RWPE1 (cell line): ENCODE measurements around the gene PRKACG.
A peak's percentile ranks its signal among the peaks of the same experiment; 100 is the strongest.

ENCODE experiments used
- CTCF ChIA-PET: fragments of 350-600 bp; sonication (Branson Sonifier 250); formaldehyde crosslinking; extraction: SDS; loops from one replicate; lab custom pipeline; 2021; lab: Yijun Ruan, JAX
- POLR2A ChIA-PET: fragments of 400-600 bp; formaldehyde crosslinking; extraction: SDS; loops from one replicate; lab custom pipeline; 2020; ENCODE audit warnings: antibody characterized with exemption; ENCODE audit not compliant: low non-redundant PET; lab: Yijun Ruan, JAX
- DNase-seq: peaks from one replicate; pipeline ENCODE4 v3.0.0; 2012; ENCODE audit warnings: low spot score
- H3K27ac ChIP-seq: fragments of 450-650 bp; 2 replicates; pipeline ENCODE4 v1.5.1; 2017
- TF ChIP-seq, protein P1 (sequence below): fragments of 450-650 bp; conservative IDR thresholded peaks from 2 replicates; pipeline ENCODE4 v1.5.1; 2017; ENCODE audit warnings: low read depth, mild to moderate bottlenecking

Gene PRKACG

GRCh38 chr9:69036799-69037198 lies 22.9 kb upstream of the PRKACG start:
- H3K27ac ChIP-seq: peak overlapping the region; percentile 75; the same call in 1 of the 2 replicates
- DNase-seq: no peak
- ChIA-PET CTCF (no interaction called here), POLR2A (no interaction called here)
- TF ChIP-seq, protein P1, sequence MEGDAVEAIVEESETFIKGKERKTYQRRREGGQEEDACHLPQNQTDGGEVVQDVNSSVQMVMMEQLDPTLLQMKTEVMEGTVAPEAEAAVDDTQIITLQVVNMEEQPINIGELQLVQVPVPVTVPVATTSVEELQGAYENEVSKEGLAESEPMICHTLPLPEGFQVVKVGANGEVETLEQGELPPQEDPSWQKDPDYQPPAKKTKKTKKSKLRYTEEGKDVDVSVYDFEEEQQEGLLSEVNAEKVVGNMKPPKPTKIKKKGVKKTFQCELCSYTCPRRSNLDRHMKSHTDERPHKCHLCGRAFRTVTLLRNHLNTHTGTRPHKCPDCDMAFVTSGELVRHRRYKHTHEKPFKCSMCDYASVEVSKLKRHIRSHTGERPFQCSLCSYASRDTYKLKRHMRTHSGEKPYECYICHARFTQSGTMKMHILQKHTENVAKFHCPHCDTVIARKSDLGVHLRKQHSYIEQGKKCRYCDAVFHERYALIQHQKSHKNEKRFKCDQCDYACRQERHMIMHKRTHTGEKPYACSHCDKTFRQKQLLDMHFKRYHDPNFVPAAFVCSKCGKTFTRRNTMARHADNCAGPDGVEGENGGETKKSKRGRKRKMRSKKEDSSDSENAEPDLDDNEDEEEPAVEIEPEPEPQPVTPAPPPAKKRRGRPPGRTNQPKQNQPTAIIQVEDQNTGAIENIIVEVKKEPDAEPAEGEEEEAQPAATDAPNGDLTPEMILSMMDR: no peak

DNA sequence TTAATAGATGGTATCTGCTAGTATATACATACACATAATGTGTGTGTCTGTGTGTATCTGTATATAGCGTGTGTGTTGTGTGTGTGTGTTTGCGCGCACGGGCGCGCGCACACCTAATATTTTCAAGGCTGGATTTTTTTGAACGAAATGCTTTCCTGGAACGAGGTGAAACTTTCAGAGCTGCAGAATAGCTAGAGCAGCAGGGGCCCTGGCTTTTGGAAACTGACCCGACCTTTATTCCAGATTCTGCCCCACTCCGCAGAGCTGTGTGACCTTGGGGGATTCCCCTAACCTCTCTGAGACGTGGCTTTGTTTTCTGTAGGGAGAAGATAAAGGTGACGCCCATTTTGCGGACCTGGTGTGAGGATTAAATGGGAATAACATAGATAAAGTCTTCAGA lies 22.4 kb upstream of the PRKACG start:
- POLR2A ChIA-PET: interaction anchor here (0.8 to 1.0 kb wide), 2 partner anchors 86 to 1546 kb away, joined by 3 read pairs; no protein-coding TSS in a partner anchor
- CTCF ChIA-PET: interaction anchor here (0.7 to 1.4 kb wide), 2 partner anchors 154 to 525 kb away, joined by 3 to 8 read pairs; no protein-coding TSS in a partner anchor
- H3K27ac ChIP-seq: peak overlapping the region; percentile 75
- DNase-seq: peak; percentile 44
- TF ChIP-seq, protein P1: no peak

DNA sequence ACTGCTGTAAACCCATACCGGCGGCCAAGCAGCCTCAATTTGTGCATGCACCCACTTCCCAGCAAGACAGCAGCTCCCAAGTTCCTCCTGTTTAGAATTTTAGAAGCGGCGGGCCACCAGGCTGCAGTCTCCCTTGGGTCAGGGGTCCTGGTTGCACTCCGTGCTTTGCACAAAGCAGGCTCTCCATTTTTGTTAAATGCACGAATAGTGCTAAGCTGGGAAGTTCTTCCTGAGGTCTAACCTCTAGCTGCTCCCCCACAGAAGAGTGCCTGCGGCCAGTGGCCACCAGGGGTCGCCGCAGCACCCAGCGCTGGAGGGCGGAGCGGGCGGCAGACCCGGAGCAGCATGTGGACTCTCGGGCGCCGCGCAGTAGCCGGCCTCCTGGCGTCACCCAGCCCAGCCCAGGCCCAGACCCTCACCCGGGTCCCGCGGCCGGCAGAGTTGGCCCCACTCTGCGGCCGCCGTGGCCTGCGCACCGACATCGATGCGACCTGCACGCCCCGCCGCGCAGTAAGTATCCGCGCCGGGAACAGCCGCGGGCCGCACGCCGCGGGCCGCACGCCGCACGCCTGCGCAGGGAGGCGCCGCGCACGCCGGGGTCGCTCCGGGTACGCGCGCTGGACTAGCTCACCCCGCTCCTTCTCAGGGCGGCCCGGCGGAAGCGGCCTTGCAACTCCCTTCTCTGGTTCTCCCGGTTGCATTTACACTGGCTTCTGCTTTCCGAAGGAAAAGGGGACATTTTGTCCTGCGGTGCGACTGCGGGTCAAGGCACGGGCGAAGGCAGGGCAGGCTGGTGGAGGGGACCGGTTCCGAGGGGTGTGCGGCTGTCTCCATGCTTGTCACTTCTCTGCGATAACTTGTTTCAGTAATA lies 21.8 kb upstream of the PRKACG start, which contains the start of gene FXN:
Gene FXN (plus strand): TSS at position 315 of the 871 bp plus-strand sequence. CDS start 31 bp downstream, at position 346.
- ChIA-PET CTCF (interaction anchor here (0.6 to 1.4 kb wide), 12 partner anchors 11 to 525 kb away, joined by 3 to 8 read pairs (median 3); no protein-coding TSS in a partner anchor), POLR2A (interaction anchor here (0.6 to 1.0 kb wide), 5 partner anchors 56 to 1546 kb away, joined by 3 to 4 read pairs (median 3); no protein-coding TSS in a partner anchor)
- H3K27ac ChIP-seq: peak within 1 kb of the TSS; percentile 75
- DNase-seq: peak; percentile 91
- TF ChIP-seq, protein P1: peak; percentile 95

DNA sequence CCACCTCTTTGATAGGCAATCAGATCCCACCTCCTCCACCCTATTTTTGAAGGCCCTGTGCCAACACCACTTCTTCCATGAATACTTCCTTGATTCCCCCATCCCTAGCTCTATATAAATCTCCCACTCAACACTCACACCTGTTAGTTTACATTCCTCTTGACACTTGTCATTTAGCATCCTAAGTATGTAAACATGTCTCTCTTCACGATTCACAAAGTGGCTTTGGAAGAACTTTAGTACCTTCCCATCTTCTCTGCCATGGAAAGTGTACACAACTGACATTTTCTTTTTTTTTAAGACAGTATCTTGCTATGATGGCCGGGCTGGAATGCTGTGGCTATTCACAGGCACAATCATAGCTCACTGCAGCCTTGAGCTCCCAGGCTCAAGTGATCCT lies 20.2 kb upstream of the PRKACG start:
- TF ChIP-seq, protein P1: no peak
- H3K27ac ChIP-seq: no peak overlapping the region
- ChIA-PET CTCF (no interaction called here), POLR2A (no interaction called here)
- no peak for DNase-seq

DNA sequence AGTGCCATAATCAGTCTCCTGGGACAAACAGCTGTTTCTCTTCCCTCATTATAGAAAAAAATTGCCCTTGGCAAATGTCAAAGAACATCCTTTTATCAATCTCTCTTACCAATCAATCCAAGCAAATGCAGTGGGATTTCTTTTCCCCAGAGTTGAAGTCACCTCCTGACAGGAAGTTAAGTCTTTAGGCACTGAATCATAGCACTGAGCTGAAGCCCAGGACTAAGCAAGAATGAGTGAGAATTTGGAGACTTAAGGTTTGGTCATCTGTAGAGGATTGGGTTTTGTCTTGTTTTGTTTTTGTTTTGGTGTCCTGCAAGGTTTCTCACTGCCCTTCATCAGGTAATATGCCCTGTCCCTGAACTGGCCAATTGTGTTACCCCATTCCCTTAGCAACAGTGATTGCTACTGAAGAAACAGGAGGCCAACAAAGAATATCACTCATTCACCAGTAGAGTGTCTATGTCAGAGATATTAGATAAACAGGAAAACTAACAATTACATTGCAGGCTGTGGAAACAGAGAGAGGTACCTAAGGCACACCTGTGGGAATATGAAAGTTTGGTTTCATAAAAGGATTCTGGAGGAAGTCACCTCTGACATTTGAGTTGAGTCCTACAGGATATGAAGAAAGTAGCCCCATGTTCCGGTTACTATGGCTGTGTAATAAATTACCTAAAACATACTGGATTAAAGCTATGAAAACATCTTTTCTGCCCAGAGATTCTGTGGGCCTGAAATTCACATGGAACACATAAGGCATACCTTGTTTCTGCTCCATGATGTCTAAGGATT lies 17.1 kb upstream of the PRKACG start:
- CTCF ChIA-PET: no interaction called here
- POLR2A ChIA-PET: no interaction called here
- no peak for DNase-seq
- TF ChIP-seq, protein P1: no peak
- no peak overlapping the region for H3K27ac ChIP-seq

DNA sequence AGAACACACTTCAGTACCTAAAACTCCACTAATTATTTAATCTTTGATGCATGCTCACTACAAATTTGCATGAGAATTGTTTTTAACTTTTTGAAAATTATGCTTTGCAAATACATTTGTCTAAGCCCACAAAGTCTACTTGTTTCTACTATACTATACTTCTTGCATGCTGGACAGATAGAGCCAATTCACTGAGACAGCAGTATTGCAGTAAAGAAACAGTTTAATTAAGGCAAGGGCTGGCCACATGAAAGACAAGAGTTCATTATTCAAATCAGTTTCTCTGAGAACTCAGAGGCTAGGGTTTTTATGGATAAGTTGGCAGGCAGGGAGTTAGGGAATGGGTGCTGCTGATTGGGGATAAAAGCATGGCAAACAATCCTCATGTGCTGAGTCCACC lies 15.6 kb upstream of the PRKACG start:
- TF ChIP-seq, protein P1: no peak
- CTCF ChIA-PET: interaction anchor here (0.7 kb wide), 2 partner anchors 30 to 664 kb away, joined by 3 to 6 read pairs; no protein-coding TSS in a partner anchor
- no peak for DNase-seq
- POLR2A ChIA-PET: no interaction called here
- no peak overlapping the region for H3K27ac ChIP-seq
